ENCODE data around the gene DNASE1L2.
"Not testable (repeated sequence)": the region's sequence is repeated elsewhere in the genome, so short reads cannot be mapped to it uniquely, and the experiment has no call there.

Gene DNASE1L2

GRCh38 chr16:2235695-2236336, 428 bp upstream of the DNASE1L2 start:
- no peaks in the 10 kb centered on the region for H3K27me3 ChIP-seq (ENCODE audit: low read depth, low read length)
- no peak overlapping the region for H3K27ac ChIP-seq (ENCODE audit: low read length)
- H3K4me3 ChIP-seq (ENCODE audit: low read depth in 1 of 2, low read length in 2 of 2): no peak overlapping the region
- H3K36me3 ChIP-seq (ENCODE audit: control insufficient read depth in 1 of 2, insufficient read depth in 2 of 2, low read length in 2 of 2): peaks cover 15 to 53% of the 10 kb centered on the region in 2 donors
- H3K9me3 ChIP-seq (ENCODE audit: control insufficient read depth in 1 of 2, low read length in 2 of 2): no peaks in the 10 kb centered on the region
- H3K4me1 ChIP-seq (ENCODE audit: control insufficient read depth in 1 of 2, insufficient read depth in 2 of 2, low read length in 2 of 2): peaks cover 0 to 20% of the 10 kb centered on the region in 2 donors

DNA sequence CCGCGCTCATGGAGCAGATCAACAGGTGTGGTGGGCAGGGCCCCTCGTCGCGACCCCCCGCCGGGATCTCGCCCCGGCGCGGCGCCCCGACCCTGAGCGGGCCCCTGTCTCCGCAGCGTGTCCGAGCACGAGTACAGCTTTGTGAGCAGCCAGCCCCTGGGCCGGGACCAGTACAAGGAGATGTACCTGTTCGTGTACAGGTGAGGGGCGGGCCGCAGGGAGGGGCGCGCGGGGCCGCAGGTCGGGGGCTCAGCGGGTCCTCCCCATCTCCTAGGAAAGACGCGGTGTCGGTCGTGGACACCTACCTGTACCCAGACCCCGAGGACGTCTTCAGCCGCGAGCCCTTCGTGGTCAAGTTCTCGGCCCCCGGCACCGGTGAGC, 848 bp downstream of the DNASE1L2 start:
- Histone ChIP-seq H3K9me3 (ENCODE audit: control insufficient read depth in 1 of 2, low read length in 2 of 2) (no peaks in the 10 kb centered on the region), H3K4me3 (ENCODE audit: low read depth in 1 of 2, low read length in 2 of 2) (peak overlapping the region in 1 of 2 donors; percentile 48), H3K4me1 (ENCODE audit: control insufficient read depth in 1 of 2, insufficient read depth in 2 of 2, low read length in 2 of 2) (peaks cover 0 to 20% of the 10 kb centered on the region in 2 donors), H3K27me3 (ENCODE audit: low read depth, low read length) (no peaks in the 10 kb centered on the region), H3K27ac (ENCODE audit: low read length) (no peak overlapping the region), H3K36me3 (ENCODE audit: control insufficient read depth in 1 of 2, insufficient read depth in 2 of 2, low read length in 2 of 2) (peaks cover 5 to 41% of the 10 kb centered on the region in 2 donors)

- Histone ChIP-seq H3K27me3 (ENCODE audit: low read depth, low read length) (no peaks in the 10 kb centered on the region), H3K36me3 (ENCODE audit: control insufficient read depth in 1 of 2, insufficient read depth in 2 of 2, low read length in 2 of 2) (peaks cover 5 to 41% of the 10 kb centered on the region in 2 donors), H3K4me3 (ENCODE audit: low read depth in 1 of 2, low read length in 2 of 2) (no peak overlapping the region), H3K27ac (ENCODE audit: low read length) (no peak overlapping the region), H3K9me3 (ENCODE audit: control insufficient read depth in 1 of 2, low read length in 2 of 2) (no peaks in the 10 kb centered on the region), H3K4me1 (ENCODE audit: control insufficient read depth in 1 of 2, insufficient read depth in 2 of 2, low read length in 2 of 2) (peaks cover 0 to 20% of the 10 kb centered on the region in 2 donors)
Measured at GRCh38 chr16:2237493-2238149, 1.4 kb downstream of the DNASE1L2 start.

DNA sequence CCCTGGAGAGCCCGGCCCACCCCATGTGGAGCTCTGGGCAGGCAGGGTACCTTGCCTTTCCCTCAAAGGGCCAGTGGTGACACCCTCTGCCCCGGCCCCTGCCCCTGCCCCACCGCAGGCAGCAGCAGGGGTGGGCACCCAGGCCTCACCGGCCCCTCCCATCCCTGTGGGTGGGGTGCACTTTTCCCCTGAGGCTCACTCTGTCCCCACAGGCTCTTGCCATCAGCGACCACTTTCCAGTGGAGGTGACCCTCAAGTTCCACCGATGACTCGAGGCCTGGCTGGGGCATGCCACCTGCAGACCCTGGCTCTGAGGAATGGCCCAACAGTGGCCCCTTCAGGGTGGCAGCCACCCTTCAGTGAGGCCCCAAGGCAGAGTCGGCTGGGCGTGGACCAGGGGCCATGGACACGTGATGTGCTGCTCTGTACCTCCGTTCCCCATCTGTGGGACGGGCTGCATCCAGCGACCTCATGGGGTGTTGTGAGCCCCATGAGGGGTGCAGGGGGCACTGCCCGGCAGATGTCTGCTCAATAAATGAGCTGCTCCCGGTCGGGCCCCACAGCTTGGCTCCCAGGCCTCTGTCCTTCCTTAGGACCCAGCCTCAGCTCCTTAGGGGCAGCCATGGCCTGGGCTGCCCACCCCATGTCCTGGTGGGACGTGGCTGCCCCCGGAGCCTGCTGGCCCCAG, 2.0 kb downstream of the DNASE1L2 start:
- Histone ChIP-seq H3K36me3 (ENCODE audit: control insufficient read depth in 1 of 2, insufficient read depth in 2 of 2, low read length in 2 of 2) (peaks cover 10 to 41% of the 10 kb centered on the region in 2 donors), H3K27ac (ENCODE audit: low read length) (no peak overlapping the region), H3K4me1 (ENCODE audit: control insufficient read depth in 1 of 2, insufficient read depth in 2 of 2, low read length in 2 of 2) (peaks cover 0 to 20% of the 10 kb centered on the region in 2 donors)

DNA sequence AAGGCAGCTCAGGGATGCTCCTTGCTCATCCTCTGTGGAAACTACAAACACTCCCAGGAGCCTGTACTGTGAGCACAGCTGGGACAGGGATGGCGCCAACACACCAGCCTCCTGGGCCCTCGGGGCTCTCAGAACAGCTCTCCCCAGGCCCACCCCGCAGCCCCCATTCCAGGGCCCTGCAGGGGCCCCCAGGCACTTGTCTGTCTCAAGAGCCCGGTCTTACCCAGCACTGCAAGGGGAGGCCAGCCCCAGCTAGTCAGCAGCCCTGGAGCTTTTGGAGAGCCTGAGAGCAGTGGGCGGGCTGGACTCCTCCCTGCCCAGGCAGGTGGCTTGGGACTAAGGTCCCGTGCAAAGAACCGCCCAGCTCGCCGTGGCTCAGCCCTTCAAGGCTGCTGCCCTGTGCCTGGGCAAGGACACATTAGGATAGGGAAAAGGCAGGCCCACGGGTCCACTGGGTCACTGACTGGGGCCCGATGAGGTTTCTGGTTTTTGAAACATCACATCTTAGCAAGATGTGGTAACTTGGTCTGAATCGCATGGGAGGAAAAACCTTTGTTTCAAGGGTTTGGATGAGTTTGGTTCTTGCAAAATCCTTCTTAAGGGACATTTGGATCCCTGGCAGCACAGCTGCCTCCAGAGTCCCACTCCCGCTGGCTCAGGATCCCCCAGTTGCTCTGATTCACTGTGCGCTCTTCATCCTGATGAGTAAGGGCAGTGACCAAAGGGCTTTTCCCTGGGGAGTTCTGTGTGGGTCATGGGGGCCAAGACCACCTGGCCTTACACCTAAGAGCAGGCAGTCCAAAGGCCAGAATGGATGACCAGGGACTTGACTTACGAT, 2.8 kb downstream of the DNASE1L2 start:
- no peaks in the 10 kb centered on the region for H3K9me3 ChIP-seq (ENCODE audit: control insufficient read depth in 1 of 2, low read length in 2 of 2)
- H3K36me3 ChIP-seq (ENCODE audit: control insufficient read depth in 1 of 2, insufficient read depth in 2 of 2, low read length in 2 of 2): peaks cover 11 to 39% of the 10 kb centered on the region in 2 donors
- H3K4me3 ChIP-seq (ENCODE audit: low read depth in 1 of 2, low read length in 2 of 2): no peak overlapping the region
- peaks cover 0 to 20% of the 10 kb centered on the region in 2 donors for H3K4me1 ChIP-seq (ENCODE audit: control insufficient read depth in 1 of 2, insufficient read depth in 2 of 2, low read length in 2 of 2)
- H3K27me3 ChIP-seq (ENCODE audit: low read depth, low read length): no peaks in the 10 kb centered on the region
- H3K27ac ChIP-seq (ENCODE audit: low read length): no peak overlapping the region

More for the DNA sequence above, 2.0 kb downstream of the DNASE1L2 start:
- no peak overlapping the region for H3K4me3 ChIP-seq (ENCODE audit: low read depth in 1 of 2, low read length in 2 of 2)
- no peaks in the 10 kb centered on the region for H3K9me3 ChIP-seq (ENCODE audit: control insufficient read depth in 1 of 2, low read length in 2 of 2)
- no peaks in the 10 kb centered on the region for H3K27me3 ChIP-seq (ENCODE audit: low read depth, low read length)

DNA sequence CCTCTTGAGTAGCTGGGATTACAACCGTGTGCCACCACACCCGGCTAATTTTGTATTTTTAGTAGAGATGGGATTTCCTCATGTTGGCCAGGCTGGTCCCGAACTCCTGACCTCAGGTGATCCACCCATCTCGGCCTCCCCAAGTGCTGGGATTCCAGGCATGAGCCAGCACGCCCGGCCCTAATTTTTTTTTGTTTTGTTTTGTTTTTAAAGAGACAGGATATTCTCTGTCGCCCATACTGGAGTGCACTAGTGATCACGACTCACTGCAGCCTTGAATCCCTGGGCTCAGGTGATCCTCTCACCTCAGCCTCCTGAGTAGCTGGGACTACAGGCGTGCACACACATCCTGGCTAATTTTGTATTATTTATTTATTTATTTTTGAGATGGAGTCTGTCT, 4.1 kb downstream of the DNASE1L2 start:
- H3K9me3 ChIP-seq (ENCODE audit: control insufficient read depth in 1 of 2, low read length in 2 of 2): not testable (repeated sequence)

GRCh38 chr16:2242598-2242997, 6.4 kb downstream of the DNASE1L2 start:
- H3K27ac ChIP-seq (ENCODE audit: low read length): no peak overlapping the region
- H3K9me3 ChIP-seq (ENCODE audit: control insufficient read depth in 1 of 2, low read length in 2 of 2): no peaks in the 10 kb centered on the region
- peaks cover 20 to 49% of the 10 kb centered on the region in 2 donors for H3K36me3 ChIP-seq (ENCODE audit: control insufficient read depth in 1 of 2, insufficient read depth in 2 of 2, low read length in 2 of 2)
- H3K4me1 ChIP-seq (ENCODE audit: control insufficient read depth in 1 of 2, insufficient read depth in 2 of 2, low read length in 2 of 2): peaks cover 0 to 4% of the 10 kb centered on the region in 2 donors
- no peak overlapping the region for H3K4me3 ChIP-seq (ENCODE audit: low read depth in 1 of 2, low read length in 2 of 2)
- H3K27me3 ChIP-seq (ENCODE audit: low read depth, low read length): no peaks in the 10 kb centered on the region

More for the DNA sequence above, 4.1 kb downstream of the DNASE1L2 start:
- not testable (repeated sequence) for H3K4me3 ChIP-seq (ENCODE audit: low read depth in 1 of 2, low read length in 2 of 2); H3K27ac ChIP-seq (ENCODE audit: low read length); H3K27me3 ChIP-seq (ENCODE audit: low read depth, low read length)
- Histone ChIP-seq H3K4me1 (ENCODE audit: control insufficient read depth in 1 of 2, insufficient read depth in 2 of 2, low read length in 2 of 2) (peaks cover 0 to 20% of the 10 kb centered on the region in 2 donors), H3K36me3 (ENCODE audit: control insufficient read depth in 1 of 2, insufficient read depth in 2 of 2, low read length in 2 of 2) (peaks cover 11 to 39% of the 10 kb centered on the region in 2 donors)

- Histone ChIP-seq H3K36me3 (ENCODE audit: control insufficient read depth in 1 of 2, insufficient read depth in 2 of 2, low read length in 2 of 2) (peaks cover 20 to 49% of the 10 kb centered on the region in 2 donors), H3K4me3 (ENCODE audit: low read depth in 1 of 2, low read length in 2 of 2) (no peak overlapping the region), H3K27me3 (ENCODE audit: low read depth, low read length) (no peaks in the 10 kb centered on the region), H3K27ac (ENCODE audit: low read length) (no peak overlapping the region), H3K9me3 (ENCODE audit: control insufficient read depth in 1 of 2, low read length in 2 of 2) (no peaks in the 10 kb centered on the region), H3K4me1 (ENCODE audit: control insufficient read depth in 1 of 2, insufficient read depth in 2 of 2, low read length in 2 of 2) (no peaks in the 10 kb centered on the region)
Measured at GRCh38 chr16:2243031-2243528, 6.8 kb downstream of the DNASE1L2 start.

DNA sequence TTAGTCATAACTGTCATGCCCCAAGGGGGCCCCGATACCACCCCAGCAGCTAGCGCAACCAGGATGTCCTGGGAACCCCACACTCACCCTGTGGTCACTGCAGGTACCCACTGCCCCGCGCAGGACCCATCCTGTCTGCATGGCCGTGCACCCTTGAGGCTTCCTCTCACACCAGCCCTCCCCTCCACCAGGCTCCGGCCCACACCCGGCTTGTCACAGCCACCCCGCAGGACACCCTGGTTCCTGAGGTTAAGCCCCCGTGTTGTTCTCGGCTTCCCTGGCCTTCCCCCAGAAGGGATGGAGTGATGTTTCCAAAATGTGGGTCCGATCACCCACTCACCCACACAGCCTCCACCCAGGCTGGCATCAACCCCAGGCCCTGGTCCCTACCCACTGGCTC, 7.5 kb downstream of the DNASE1L2 start:
- Histone ChIP-seq H3K27me3 (ENCODE audit: low read depth, low read length) (no peaks in the 10 kb centered on the region), H3K36me3 (ENCODE audit: control insufficient read depth in 1 of 2, insufficient read depth in 2 of 2, low read length in 2 of 2) (peaks cover 20 to 46% of the 10 kb centered on the region in 2 donors), H3K27ac (ENCODE audit: low read length) (no peak overlapping the region), H3K9me3 (ENCODE audit: control insufficient read depth in 1 of 2, low read length in 2 of 2) (no peaks in the 10 kb centered on the region), H3K4me3 (ENCODE audit: low read depth in 1 of 2, low read length in 2 of 2) (no peak overlapping the region), H3K4me1 (ENCODE audit: control insufficient read depth in 1 of 2, insufficient read depth in 2 of 2, low read length in 2 of 2) (no peaks in the 10 kb centered on the region)

DNA sequence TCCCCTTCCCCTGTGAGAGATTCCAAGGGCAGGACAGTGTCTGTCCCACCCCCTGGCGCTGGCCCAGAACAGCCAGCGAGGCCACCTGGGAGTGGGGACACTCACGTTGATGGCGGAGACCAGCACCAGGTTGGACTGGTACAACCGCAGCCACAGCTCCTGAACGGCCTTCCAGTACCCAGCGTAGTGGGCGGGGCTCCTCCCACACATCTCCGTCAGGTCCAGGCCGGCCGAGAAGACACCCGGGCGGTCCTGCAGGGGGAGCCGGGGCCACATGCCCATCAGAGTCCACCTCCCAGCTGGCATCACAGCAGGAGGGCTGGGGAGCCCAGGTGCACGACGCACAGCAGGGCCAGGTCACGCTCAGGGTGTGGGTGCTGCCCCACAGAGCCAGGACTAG, 8.1 kb downstream of the DNASE1L2 start:
- Histone ChIP-seq H3K36me3 (ENCODE audit: control insufficient read depth in 1 of 2, insufficient read depth in 2 of 2, low read length in 2 of 2) (peaks cover 20 to 46% of the 10 kb centered on the region in 2 donors), H3K4me1 (ENCODE audit: control insufficient read depth in 1 of 2, insufficient read depth in 2 of 2, low read length in 2 of 2) (no peaks in the 10 kb centered on the region), H3K9me3 (ENCODE audit: control insufficient read depth in 1 of 2, low read length in 2 of 2) (no peaks in the 10 kb centered on the region), H3K27me3 (ENCODE audit: low read depth, low read length) (no peaks in the 10 kb centered on the region), H3K27ac (ENCODE audit: low read length) (no peak overlapping the region), H3K4me3 (ENCODE audit: low read depth in 1 of 2, low read length in 2 of 2) (no peak overlapping the region)

Measured in muscle layer of duodenum (tissue), 2 donors.